Hepatocyte (in vitro differentiated cells): Measurements from ENCODE around the gene CLBA1.

Experiments
- CTCF ChIP-seq: fragments of 200-600 bp; sonication (generic); IDR thresholded peaks from 2 replicates; pipeline ENCODE4 v1.5.1; 2016; ENCODE audit warnings: antibody characterized with exemption, mild to moderate bottlenecking; ENCODE audit not compliant: poor library complexity
- EZH2phosphoT487 ChIP-seq: fragments of 200-600 bp; sonication (generic); IDR thresholded peaks from one replicate; pipeline ENCODE4 v1.6.1; 2018; ENCODE audit warnings: antibody characterized with exemption, mild to moderate bottlenecking, low read depth, moderate library complexity; ENCODE audit not compliant: unreplicated experiment, severe bottlenecking

- no peak for TF ChIP-seq CTCF
- TF ChIP-seq EZH2phosphoT487 = no peak
Measured at GRCh38 chr14:105015242-105015641, 29.7 kb downstream of the CLBA1 start.
